Measurements from ENCODE around the gene PDXDC1. TPM values are rescaled to one million over a fixed set of nuclear protein-coding genes. Genes with fewer than 3 reads are reported as not detected.

PDXDC1 gene
- total and polyA plus RNA-seq, 9 of the 15 experiments (the other 6 are each of a cell fraction or from before 2014, with no cell fraction given): 5.1 to 95.4 (median 45.8) TPM

GRCh38 chr16:15046692-15047376 is 72.0 kb downstream of the PDXDC1 start (continued):
- no peak for TF ChIP-seq GABPA (tag; conservative IDR thresholded peaks at IDR 0.05; ENCODE audit: low read depth)
- TF ChIP-seq SMARCA5 (IDR thresholded peaks at IDR 0.05): peak; percentile 76
- peak; percentile 58; the same call in 1 of the 2 replicates for TF ChIP-seq ZNF384 (IDR thresholded peaks at IDR 0.05; ENCODE audit: low read depth, low read length)
- no peak for TF ChIP-seq REST (IDR thresholded peaks at IDR 0.05; ENCODE audit: borderline replicate concordance)
- TF ChIP-seq REST (CRISPR knock-in tag; IDR thresholded peaks at IDR 0.05; ENCODE audit: low read depth): no peak
- TF ChIP-seq ZNF518B (CRISPR knock-in tag; IDR thresholded peaks at IDR 0.05): no peak
- no peak for TF ChIP-seq JUND (IDR thresholded peaks at IDR 0.05; ENCODE audit: borderline replicate concordance, low read depth, low read length)
- TF ChIP-seq JUND (tag; IDR thresholded peaks at IDR 0.05; ENCODE audit: borderline replicate concordance, low read depth, low read length): no peak
- no peak for TF ChIP-seq ZNF609 (CRISPR knock-in tag; IDR thresholded peaks at IDR 0.05; ENCODE audit: borderline replicate concordance)
- TF ChIP-seq ZNF121 (CRISPR knock-in tag; conservative IDR thresholded peaks at IDR 0.05): peak; percentile 99
- no peak for TF ChIP-seq GTF2E2 (tag; IDR thresholded peaks at IDR 0.05)

All from K562 (cell line).